SK-N-SH (cell line): ENCODE measurements around the gene ECPAS. TPM values are rescaled to one million over a fixed set of nuclear protein-coding genes. Genes with fewer than 3 reads are reported as not detected.

ENCODE experiments used
- CTCF ChIA-PET: fragments of 300-600, 350-600 bp; formaldehyde crosslinking; extraction: SDS; loops from one replicate; lab custom pipeline; 2021; lab: Yijun Ruan, JAX
- POLR2A ChIA-PET: fragments of 350-600 bp; sonication (Branson Sonifier 250); formaldehyde crosslinking; extraction: SDS; loops from one replicate; lab custom pipeline; 2020; ENCODE audit warnings: antibody characterized with exemption, inconsistent platforms; lab: Yijun Ruan, JAX
- DNase-seq: peaks from one replicate; pipeline ENCODE4 v3.0.0; 2012
- H2AFZ ChIP-seq: fragments of 200-600 bp; sonication (generic); 2 replicates; pipeline ENCODE4 v1.8.1; 2016; ENCODE audit warnings: antibody characterized with exemption, mild to moderate bottlenecking, low read depth
- H3F3A ChIP-seq: fragments of 200-600 bp; sonication (generic); replicated peaks from 2 replicates; pipeline ENCODE3; 2016; ENCODE audit warnings: antibody characterized with exemption, mild to moderate bottlenecking; ENCODE audit not compliant: insufficient read depth
- H3K27ac ChIP-seq, 2 experiments: fragments of 200-500 bp in 1 of 2; fragments of 200-600 bp in 1 of 2; sonication (Bioruptor generic) in 1 of 2; sonication (generic), shearing (Covaris generic) in 1 of 2; 2 replicates each; pipeline versions ENCODE4 v1.5.1 to v1.6.1; 2014 to 2016; ENCODE audit warnings: low read depth in 2 of 2, inconsistent platforms in 1 of 2, low read length in 1 of 2, mild to moderate bottlenecking in 1 of 2, mixed read lengths in 1 of 2
- H3K27me3 ChIP-seq: fragments of 200-600 bp; sonication (generic), shearing (Covaris generic); 2 replicates; pipeline ENCODE4 v1.6.1; 2016; ENCODE audit warnings: mixed run types; ENCODE audit not compliant: insufficient read depth
- H3K36me3 ChIP-seq, 2 experiments: fragments of 200-500 bp in 1 of 2; fragments of 200-600 bp in 1 of 2; sonication (Bioruptor generic) in 1 of 2; sonication (generic) in 1 of 2; replicated peaks in 1 of 2; 2 replicates each; pipeline versions ENCODE3 to v1.5.1; 2014 to 2016; ENCODE audit warnings: low read length in 1 of 2, mild to moderate bottlenecking in 1 of 2; ENCODE audit not compliant: insufficient read depth in 2 of 2, control insufficient read depth in 1 of 2
- H3K4me1 ChIP-seq, 2 experiments: fragments of 200-500 bp in 1 of 2; fragments of 200-600 bp in 1 of 2; sonication (Bioruptor generic) in 1 of 2; sonication (generic), shearing (Covaris generic) in 1 of 2; 2 replicates each; pipeline versions ENCODE4 v1.5.1 to v1.6.1; 2014 to 2016; ENCODE audit warnings: low read depth in 1 of 2, low read length in 1 of 2, mixed run types in 1 of 2; ENCODE audit not compliant: insufficient read depth in 2 of 2, control insufficient read depth in 1 of 2
- H3K4me2 ChIP-seq: fragments of 200-600 bp; sonication (generic), shearing (Covaris generic); 2 replicates; pipeline ENCODE4 v1.6.1; 2017; ENCODE audit warnings: mixed run types
- H3K4me3 ChIP-seq, 2 experiments: fragments of 200-500 bp in 1 of 2; fragments of 200-600 bp in 1 of 2; sonication (Bioruptor generic) in 1 of 2; sonication (generic), shearing (Covaris generic) in 1 of 2; 2 replicates each; pipeline versions ENCODE4 v1.5.1 to v1.8.1; 2014 to 2016; ENCODE audit warnings: low read depth in 2 of 2, inconsistent platforms in 1 of 2, low read length in 1 of 2, mild to moderate bottlenecking in 1 of 2, mixed read lengths in 1 of 2, moderate library complexity in 1 of 2
- H3K79me2 ChIP-seq: fragments of 200-600 bp; sonication (generic); 2 replicates; pipeline ENCODE4 v1.8.1; 2017; ENCODE audit warnings: mild to moderate bottlenecking; ENCODE audit not compliant: insufficient read depth
- H3K9ac ChIP-seq: fragments of 200-600 bp; sonication (generic); 2 replicates; pipeline ENCODE4 v1.6.1; 2017; ENCODE audit warnings: mixed run types
- H3K9me2 ChIP-seq: fragments of 200-600 bp; sonication (generic); 2 replicates; pipeline ENCODE4 v1.6.1; 2017; ENCODE audit warnings: mixed run types
- H3K9me3 ChIP-seq: fragments of 200-600 bp; sonication (generic); 2 replicates; pipeline ENCODE4 v1.6.1; 2017; ENCODE audit warnings: mixed run types, mild to moderate bottlenecking, moderate library complexity
- H4K20me1 ChIP-seq: fragments of 200-600 bp; sonication (generic); 2 replicates; pipeline ENCODE4 v1.6.1; 2017; ENCODE audit warnings: mild to moderate bottlenecking, mixed run types; ENCODE audit not compliant: insufficient read depth
- CHD2 ChIP-seq: fragments of 150-350 bp; IDR thresholded peaks from 2 replicates; pipeline ENCODE4 v1.6.1; 2018; ENCODE audit warnings: low read length; ENCODE audit not compliant: partially characterized antibody
- ELF1 ChIP-seq: IDR thresholded peaks from 2 replicates; pipeline ENCODE4 v1.4.0; 2012
- EP300 ChIP-seq, 2 experiments: IDR thresholded peaks; 2 replicates each; pipeline versions ENCODE4 v1.4.0 to v1.6.1; 2012; ENCODE audit warnings: borderline replicate concordance in 1 of 2, low read depth in 1 of 2, low read length in 1 of 2
- FOSL2 ChIP-seq: IDR thresholded peaks from 2 replicates; pipeline ENCODE4 v1.4.0; 2012; ENCODE audit warnings: low read depth, mild to moderate bottlenecking, moderate library complexity, borderline replicate concordance
- MEF2A ChIP-seq: IDR thresholded peaks from 2 replicates; pipeline ENCODE4 v1.4.0; 2012; ENCODE audit warnings: low read depth, borderline replicate concordance
- MXI1 ChIP-seq: IDR thresholded peaks from 2 replicates; pipeline ENCODE4 v1.6.1; 2012; ENCODE audit warnings: mild to moderate bottlenecking, low read depth, low read length, improper control_type of control experiment
- NRF1 ChIP-seq: IDR thresholded peaks from 2 replicates; pipeline ENCODE4 v1.6.1; 2012; ENCODE audit warnings: low read depth, mild to moderate bottlenecking, low read length
- RAD21 ChIP-seq: IDR thresholded peaks from 2 replicates; pipeline ENCODE4 v1.6.1; 2012; ENCODE audit warnings: mild to moderate bottlenecking, low read length
- RXRA ChIP-seq: IDR thresholded peaks from 2 replicates; pipeline ENCODE4 v1.4.0; 2012; ENCODE audit warnings: low read depth, mild to moderate bottlenecking, borderline replicate concordance
- TEAD4 ChIP-seq: IDR thresholded peaks from 2 replicates; pipeline ENCODE4 v1.4.0; 2012; ENCODE audit warnings: mild to moderate bottlenecking, borderline replicate concordance; ENCODE audit not compliant: insufficient read depth
- YY1 ChIP-seq: IDR thresholded peaks from 2 replicates; pipeline ENCODE4 v1.4.0; 2012; ENCODE audit warnings: low read depth, mild to moderate bottlenecking
- WGBS: methylation state at CpG from one replicate; pipeline ENCODE4 v1.1.6; 2017; ENCODE audit warnings: low lambda C conversion rate; 5-methylcytosine and 5-hydroxymethylcytosine counted together
- polyA plus RNA-seq, 3 experiments: library from polyadenylated mRNA; depleted of rRNA; stranded (reverse); fragments of >200 nt; gene quantifications; 2 replicates each; pipeline ENCODE4 v1.2.3, GENCODE V29; 2012
- TF ChIP-seq, protein P1 (sequence below): fragments of 200-600 bp; sonication (generic); IDR thresholded peaks from 2 replicates; pipeline ENCODE4 v1.6.1; 2017; ENCODE audit warnings: antibody characterized with exemption, mild to moderate bottlenecking, moderate library complexity
- TF ChIP-seq, protein P2 (sequence below): fragments of 150-350 bp; IDR thresholded peaks from 2 replicates; pipeline ENCODE4 v1.6.1; 2017; ENCODE audit warnings: antibody characterized with exemption, low read length, low read depth, borderline replicate concordance
- TF ChIP-seq, protein P3 (sequence below): IDR thresholded peaks from 2 replicates; pipeline ENCODE4 v1.4.0; 2012; ENCODE audit warnings: low read depth, borderline replicate concordance
- TF ChIP-seq, protein P4 (sequence below): IDR thresholded peaks from 2 replicates; pipeline ENCODE4 v1.4.0; 2012; ENCODE audit warnings: low read depth, borderline replicate concordance
- TF ChIP-seq, protein P5 (sequence below): IDR thresholded peaks from 2 replicates; pipeline ENCODE4 v1.4.0; 2012; ENCODE audit warnings: low read depth
- TF ChIP-seq, protein P6 (sequence below): IDR thresholded peaks from 2 replicates; pipeline ENCODE4 v1.6.1; 2012; ENCODE audit warnings: mild to moderate bottlenecking, low read depth, low read length, moderate library complexity
- TF ChIP-seq, protein P7 (sequence below): fragments of 150-350 bp; IDR thresholded peaks from 2 replicates; pipeline ENCODE4 v1.6.1; 2016; ENCODE audit warnings: mild to moderate bottlenecking, low read depth, low read length

Gene ECPAS
- polyA plus RNA-seq, 1 of the 3 experiments (the other 2 are of a cell fraction) = 17.9 TPM

DNA sequence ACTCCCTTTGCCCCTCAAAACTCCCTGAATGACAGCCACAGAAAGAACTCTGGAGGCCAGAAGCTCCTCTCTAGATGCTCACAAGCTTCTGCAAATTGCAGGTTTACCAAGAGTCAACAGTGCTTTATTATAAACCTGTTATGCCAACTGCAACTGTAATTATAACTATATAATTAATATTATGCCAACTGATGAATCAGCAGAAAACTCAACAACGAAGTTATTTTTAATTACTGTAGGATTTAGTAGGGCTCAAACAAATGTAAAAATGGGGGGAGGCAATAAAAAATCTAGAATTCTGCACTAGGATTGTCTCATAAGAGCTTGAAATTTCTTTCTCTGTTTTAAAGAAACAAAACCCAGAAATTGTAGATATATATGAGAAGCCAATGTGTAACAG is 117.2 kb downstream of the ECPAS start (continued):
- TF ChIP-seq, protein P1, sequence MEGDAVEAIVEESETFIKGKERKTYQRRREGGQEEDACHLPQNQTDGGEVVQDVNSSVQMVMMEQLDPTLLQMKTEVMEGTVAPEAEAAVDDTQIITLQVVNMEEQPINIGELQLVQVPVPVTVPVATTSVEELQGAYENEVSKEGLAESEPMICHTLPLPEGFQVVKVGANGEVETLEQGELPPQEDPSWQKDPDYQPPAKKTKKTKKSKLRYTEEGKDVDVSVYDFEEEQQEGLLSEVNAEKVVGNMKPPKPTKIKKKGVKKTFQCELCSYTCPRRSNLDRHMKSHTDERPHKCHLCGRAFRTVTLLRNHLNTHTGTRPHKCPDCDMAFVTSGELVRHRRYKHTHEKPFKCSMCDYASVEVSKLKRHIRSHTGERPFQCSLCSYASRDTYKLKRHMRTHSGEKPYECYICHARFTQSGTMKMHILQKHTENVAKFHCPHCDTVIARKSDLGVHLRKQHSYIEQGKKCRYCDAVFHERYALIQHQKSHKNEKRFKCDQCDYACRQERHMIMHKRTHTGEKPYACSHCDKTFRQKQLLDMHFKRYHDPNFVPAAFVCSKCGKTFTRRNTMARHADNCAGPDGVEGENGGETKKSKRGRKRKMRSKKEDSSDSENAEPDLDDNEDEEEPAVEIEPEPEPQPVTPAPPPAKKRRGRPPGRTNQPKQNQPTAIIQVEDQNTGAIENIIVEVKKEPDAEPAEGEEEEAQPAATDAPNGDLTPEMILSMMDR = no peak
- no peak for TF ChIP-seq YY1
- TF ChIP-seq, protein P2, sequence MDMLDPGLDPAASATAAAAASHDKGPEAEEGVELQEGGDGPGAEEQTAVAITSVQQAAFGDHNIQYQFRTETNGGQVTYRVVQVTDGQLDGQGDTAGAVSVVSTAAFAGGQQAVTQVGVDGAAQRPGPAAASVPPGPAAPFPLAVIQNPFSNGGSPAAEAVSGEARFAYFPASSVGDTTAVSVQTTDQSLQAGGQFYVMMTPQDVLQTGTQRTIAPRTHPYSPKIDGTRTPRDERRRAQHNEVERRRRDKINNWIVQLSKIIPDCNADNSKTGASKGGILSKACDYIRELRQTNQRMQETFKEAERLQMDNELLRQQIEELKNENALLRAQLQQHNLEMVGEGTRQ = no peak
- TF ChIP-seq, protein P3, sequence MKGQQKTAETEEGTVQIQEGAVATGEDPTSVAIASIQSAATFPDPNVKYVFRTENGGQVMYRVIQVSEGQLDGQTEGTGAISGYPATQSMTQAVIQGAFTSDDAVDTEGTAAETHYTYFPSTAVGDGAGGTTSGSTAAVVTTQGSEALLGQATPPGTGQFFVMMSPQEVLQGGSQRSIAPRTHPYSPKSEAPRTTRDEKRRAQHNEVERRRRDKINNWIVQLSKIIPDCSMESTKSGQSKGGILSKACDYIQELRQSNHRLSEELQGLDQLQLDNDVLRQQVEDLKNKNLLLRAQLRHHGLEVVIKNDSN = no peak

DNA sequence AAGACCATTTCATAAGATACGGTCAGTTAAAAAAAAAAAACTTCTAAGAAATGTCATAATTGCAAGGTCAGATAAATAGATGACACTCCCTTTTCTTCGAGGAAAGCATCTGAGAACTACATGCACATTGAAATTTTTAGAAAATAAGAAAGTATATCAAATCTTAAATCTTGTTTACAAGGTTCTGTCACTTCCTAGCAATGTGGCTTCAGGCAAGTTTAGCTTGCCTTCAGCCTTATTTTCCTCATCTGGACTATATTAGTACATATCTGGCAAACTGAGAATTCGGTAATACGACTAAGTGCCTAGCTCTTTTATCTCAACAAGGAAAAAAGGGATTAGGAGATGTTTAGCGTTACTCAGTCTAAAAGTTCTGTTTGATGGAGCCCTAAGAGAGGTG is 121.7 kb downstream of the ECPAS start:
- Histone ChIP-seq H3K9me3 (no peaks in the 10 kb centered on the region), H3K4me3 (no peak overlapping the region), H3K27ac (no peak overlapping the region; a peak in 1 of 4 replicates), H3K27me3 (no peaks in the 10 kb centered on the region), H3K4me1 (peaks cover 0 to 7% of the 10 kb centered on the region in 2 experiments; a peak in 2 of 4 replicates), H2AFZ (no peak overlapping the region), H3K79me2 (no peaks in the 10 kb centered on the region), H3K9me2 (no peaks in the 10 kb centered on the region), H3K36me3 (peaks cover 55 to 62% of the 10 kb centered on the region in 2 experiments), H3K4me2 (no peak overlapping the region), H3K9ac (no peak overlapping the region), H4K20me1 (no peaks in the 10 kb centered on the region), H3F3A (peaks cover 6% of the 10 kb centered on the region)
- TF ChIP-seq MXI1 (no peak), CHD2 (no peak), RAD21 (no peak), NRF1 (no peak), EP300 (IDR thresholded peaks at IDR 0.05; ENCODE audit: borderline replicate concordance in 1 of 2, low read depth in 1 of 2, low read length in 1 of 2) (no peak), FOSL2 (no peak), YY1 (no peak), MEF2A (no peak), ELF1 (no peak), TEAD4 (no peak), RXRA (no peak)
- TF ChIP-seq, protein P4, sequence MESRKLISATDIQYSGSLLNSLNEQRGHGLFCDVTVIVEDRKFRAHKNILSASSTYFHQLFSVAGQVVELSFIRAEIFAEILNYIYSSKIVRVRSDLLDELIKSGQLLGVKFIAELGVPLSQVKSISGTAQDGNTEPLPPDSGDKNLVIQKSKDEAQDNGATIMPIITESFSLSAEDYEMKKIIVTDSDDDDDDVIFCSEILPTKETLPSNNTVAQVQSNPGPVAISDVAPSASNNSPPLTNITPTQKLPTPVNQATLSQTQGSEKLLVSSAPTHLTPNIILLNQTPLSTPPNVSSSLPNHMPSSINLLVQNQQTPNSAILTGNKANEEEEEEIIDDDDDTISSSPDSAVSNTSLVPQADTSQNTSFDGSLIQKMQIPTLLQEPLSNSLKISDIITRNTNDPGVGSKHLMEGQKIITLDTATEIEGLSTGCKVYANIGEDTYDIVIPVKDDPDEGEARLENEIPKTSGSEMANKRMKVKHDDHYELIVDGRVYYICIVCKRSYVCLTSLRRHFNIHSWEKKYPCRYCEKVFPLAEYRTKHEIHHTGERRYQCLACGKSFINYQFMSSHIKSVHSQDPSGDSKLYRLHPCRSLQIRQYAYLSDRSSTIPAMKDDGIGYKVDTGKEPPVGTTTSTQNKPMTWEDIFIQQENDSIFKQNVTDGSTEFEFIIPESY = no peak
- TF ChIP-seq, protein P5, sequence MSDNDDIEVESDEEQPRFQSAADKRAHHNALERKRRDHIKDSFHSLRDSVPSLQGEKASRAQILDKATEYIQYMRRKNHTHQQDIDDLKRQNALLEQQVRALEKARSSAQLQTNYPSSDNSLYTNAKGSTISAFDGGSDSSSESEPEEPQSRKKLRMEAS = no peak
- TF ChIP-seq, protein P6, sequence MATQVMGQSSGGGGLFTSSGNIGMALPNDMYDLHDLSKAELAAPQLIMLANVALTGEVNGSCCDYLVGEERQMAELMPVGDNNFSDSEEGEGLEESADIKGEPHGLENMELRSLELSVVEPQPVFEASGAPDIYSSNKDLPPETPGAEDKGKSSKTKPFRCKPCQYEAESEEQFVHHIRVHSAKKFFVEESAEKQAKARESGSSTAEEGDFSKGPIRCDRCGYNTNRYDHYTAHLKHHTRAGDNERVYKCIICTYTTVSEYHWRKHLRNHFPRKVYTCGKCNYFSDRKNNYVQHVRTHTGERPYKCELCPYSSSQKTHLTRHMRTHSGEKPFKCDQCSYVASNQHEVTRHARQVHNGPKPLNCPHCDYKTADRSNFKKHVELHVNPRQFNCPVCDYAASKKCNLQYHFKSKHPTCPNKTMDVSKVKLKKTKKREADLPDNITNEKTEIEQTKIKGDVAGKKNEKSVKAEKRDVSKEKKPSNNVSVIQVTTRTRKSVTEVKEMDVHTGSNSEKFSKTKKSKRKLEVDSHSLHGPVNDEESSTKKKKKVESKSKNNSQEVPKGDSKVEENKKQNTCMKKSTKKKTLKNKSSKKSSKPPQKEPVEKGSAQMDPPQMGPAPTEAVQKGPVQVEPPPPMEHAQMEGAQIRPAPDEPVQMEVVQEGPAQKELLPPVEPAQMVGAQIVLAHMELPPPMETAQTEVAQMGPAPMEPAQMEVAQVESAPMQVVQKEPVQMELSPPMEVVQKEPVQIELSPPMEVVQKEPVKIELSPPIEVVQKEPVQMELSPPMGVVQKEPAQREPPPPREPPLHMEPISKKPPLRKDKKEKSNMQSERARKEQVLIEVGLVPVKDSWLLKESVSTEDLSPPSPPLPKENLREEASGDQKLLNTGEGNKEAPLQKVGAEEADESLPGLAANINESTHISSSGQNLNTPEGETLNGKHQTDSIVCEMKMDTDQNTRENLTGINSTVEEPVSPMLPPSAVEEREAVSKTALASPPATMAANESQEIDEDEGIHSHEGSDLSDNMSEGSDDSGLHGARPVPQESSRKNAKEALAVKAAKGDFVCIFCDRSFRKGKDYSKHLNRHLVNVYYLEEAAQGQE = no peak
- TF ChIP-seq, protein P7, sequence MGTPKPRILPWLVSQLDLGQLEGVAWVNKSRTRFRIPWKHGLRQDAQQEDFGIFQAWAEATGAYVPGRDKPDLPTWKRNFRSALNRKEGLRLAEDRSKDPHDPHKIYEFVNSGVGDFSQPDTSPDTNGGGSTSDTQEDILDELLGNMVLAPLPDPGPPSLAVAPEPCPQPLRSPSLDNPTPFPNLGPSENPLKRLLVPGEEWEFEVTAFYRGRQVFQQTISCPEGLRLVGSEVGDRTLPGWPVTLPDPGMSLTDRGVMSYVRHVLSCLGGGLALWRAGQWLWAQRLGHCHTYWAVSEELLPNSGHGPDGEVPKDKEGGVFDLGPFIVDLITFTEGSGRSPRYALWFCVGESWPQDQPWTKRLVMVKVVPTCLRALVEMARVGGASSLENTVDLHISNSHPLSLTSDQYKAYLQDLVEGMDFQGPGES = no peak
- POLR2A ChIA-PET = no interaction called here
- CTCF ChIA-PET = interaction anchor here (0.8 kb wide), 1 partner anchor 27 kb away, joined by 3 read pairs; no protein-coding TSS in a partner anchor
- DNase-seq = no peak
- WGBS = 80% methylated on average over 5 of the region's 5 CpGs
